Ovary (tissue), 3 donors: ENCODE data around the gene ASIC4.

Source experiments
- CTCF ChIP-seq, 3 donors: fragments of 450-650 bp in 2 of 3; fragments of 200-600 bp in 1 of 3; IDR thresholded peaks; one replicate each; pipeline versions ENCODE4 v1.5.1 to v1.8.0; 2016 to 2022; ENCODE audit warnings: antibody characterized with exemption in 3 of 3, mild to moderate bottlenecking in 1 of 3
- EP300 ChIP-seq: sonication (generic); formaldehyde crosslinking; IDR thresholded peaks from one replicate; pipeline ENCODE4 v1.6.1; 2017; ENCODE audit warnings: antibody characterized with exemption
- POLR2A ChIP-seq: fragments of 450-650 bp; IDR thresholded peaks from one replicate; pipeline ENCODE4 v1.6.1; 2017; ENCODE audit warnings: antibody characterized with exemption, mild to moderate bottlenecking, moderate library complexity
- donor health status: DM: no; HTN: no; CAD: no.

- no peak for TF ChIP-seq CTCF (IDR thresholded peaks at IDR 0.05)
- no peak for TF ChIP-seq POLR2A
- no peak for TF ChIP-seq EP300
These were observed 48.4 kb upstream of the ASIC4 start for GRCh38 chr2:219465659-219466561.
